H1 (cell line): ENCODE results near the gene HK1. TPM values are rescaled to one million over a fixed set of nuclear protein-coding genes. Genes with fewer than 3 reads are reported as not detected.

Experiments
- ATF2 ChIP-seq: IDR thresholded peaks from 2 replicates; pipeline ENCODE4 v1.6.1; 2012; ENCODE audit warnings: low read length, inconsistent platforms
- FOSL1 ChIP-seq: IDR thresholded peaks from 2 replicates; pipeline ENCODE4 v1.6.1; 2011; ENCODE audit warnings: mild to moderate bottlenecking, low read depth, low read length, moderate library complexity; ENCODE audit not compliant: insufficient read depth
- KDM1A ChIP-seq: fragments of 200-600, 300-600 bp; sonication (generic); IDR thresholded peaks from 2 replicates; pipeline ENCODE4 v1.7.1; 2016; ENCODE audit warnings: mild to moderate bottlenecking, low read length, borderline replicate concordance
- USF2 ChIP-seq: IDR thresholded peaks from 2 replicates; pipeline ENCODE4 v1.6.1; 2011; ENCODE audit warnings: low read length, improper control_type of control experiment
- polyA plus RNA-seq, 7 experiments: library from polyadenylated mRNA; depleted of rRNA in 3 of 7; stranded (reverse) in 5 of 7; unstranded in 2 of 7; fragments of >200 nt in 5 of 7; fragments of 200-250 nt in 2 of 7; gene quantifications; 1 replicate in 5 of 7; 2 replicates in 1 of 7; 4 replicates in 1 of 7; pipeline versions ENCODE4 v1.2.1 to v1.2.3, GENCODE V29; 2011 to 2013; ENCODE audit warnings: missing spikeins in 2 of 7, mixed read lengths in 2 of 7
- total RNA-seq: library from RNA; stranded (reverse); fragmentation: NEBNext Ultra II Directional; extraction: Animal tissue kit (Norgen Biotek cat#: 25700); gene quantifications from 2 replicates; pipeline ENCODE4 v1.2.1, GENCODE V29; 2021
- TF ChIP-seq, protein P1 (sequence below): fragments of 300-600 bp; sonication (generic); IDR thresholded peaks from 2 replicates; pipeline ENCODE4 v1.7.1; 2012; ENCODE audit warnings: low read length, moderate library complexity, mild to moderate bottlenecking, inconsistent platforms; ENCODE audit not compliant: insufficient replicate concordance

Gene HK1
- total and polyA plus RNA-seq, 2 of the 8 experiments (the other 6 are each of a cell fraction or from before 2014, with no cell fraction given), result 55.8 to 247 TPM

DNA sequence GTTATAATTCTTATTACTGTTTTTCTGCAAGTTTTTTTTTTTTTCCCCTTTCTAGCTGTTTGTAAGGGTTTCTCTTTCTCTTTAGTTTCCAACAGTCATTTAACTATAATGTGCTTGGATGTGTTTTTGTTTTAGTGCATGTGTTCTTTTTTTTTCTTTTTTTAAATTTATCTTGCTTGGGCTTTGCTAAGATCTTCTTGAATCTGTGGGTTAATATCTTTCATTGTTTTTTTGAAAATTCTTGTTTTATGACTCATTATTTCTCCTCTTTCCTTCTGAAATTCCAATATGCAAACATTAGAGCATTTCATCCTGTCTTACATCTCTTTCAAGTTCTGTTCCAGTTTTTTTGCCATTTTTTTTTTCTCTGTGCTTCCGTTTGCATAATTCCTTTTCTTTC, 5.7 kb upstream of the HK1 start (continued):
- TF ChIP-seq, protein P1, sequence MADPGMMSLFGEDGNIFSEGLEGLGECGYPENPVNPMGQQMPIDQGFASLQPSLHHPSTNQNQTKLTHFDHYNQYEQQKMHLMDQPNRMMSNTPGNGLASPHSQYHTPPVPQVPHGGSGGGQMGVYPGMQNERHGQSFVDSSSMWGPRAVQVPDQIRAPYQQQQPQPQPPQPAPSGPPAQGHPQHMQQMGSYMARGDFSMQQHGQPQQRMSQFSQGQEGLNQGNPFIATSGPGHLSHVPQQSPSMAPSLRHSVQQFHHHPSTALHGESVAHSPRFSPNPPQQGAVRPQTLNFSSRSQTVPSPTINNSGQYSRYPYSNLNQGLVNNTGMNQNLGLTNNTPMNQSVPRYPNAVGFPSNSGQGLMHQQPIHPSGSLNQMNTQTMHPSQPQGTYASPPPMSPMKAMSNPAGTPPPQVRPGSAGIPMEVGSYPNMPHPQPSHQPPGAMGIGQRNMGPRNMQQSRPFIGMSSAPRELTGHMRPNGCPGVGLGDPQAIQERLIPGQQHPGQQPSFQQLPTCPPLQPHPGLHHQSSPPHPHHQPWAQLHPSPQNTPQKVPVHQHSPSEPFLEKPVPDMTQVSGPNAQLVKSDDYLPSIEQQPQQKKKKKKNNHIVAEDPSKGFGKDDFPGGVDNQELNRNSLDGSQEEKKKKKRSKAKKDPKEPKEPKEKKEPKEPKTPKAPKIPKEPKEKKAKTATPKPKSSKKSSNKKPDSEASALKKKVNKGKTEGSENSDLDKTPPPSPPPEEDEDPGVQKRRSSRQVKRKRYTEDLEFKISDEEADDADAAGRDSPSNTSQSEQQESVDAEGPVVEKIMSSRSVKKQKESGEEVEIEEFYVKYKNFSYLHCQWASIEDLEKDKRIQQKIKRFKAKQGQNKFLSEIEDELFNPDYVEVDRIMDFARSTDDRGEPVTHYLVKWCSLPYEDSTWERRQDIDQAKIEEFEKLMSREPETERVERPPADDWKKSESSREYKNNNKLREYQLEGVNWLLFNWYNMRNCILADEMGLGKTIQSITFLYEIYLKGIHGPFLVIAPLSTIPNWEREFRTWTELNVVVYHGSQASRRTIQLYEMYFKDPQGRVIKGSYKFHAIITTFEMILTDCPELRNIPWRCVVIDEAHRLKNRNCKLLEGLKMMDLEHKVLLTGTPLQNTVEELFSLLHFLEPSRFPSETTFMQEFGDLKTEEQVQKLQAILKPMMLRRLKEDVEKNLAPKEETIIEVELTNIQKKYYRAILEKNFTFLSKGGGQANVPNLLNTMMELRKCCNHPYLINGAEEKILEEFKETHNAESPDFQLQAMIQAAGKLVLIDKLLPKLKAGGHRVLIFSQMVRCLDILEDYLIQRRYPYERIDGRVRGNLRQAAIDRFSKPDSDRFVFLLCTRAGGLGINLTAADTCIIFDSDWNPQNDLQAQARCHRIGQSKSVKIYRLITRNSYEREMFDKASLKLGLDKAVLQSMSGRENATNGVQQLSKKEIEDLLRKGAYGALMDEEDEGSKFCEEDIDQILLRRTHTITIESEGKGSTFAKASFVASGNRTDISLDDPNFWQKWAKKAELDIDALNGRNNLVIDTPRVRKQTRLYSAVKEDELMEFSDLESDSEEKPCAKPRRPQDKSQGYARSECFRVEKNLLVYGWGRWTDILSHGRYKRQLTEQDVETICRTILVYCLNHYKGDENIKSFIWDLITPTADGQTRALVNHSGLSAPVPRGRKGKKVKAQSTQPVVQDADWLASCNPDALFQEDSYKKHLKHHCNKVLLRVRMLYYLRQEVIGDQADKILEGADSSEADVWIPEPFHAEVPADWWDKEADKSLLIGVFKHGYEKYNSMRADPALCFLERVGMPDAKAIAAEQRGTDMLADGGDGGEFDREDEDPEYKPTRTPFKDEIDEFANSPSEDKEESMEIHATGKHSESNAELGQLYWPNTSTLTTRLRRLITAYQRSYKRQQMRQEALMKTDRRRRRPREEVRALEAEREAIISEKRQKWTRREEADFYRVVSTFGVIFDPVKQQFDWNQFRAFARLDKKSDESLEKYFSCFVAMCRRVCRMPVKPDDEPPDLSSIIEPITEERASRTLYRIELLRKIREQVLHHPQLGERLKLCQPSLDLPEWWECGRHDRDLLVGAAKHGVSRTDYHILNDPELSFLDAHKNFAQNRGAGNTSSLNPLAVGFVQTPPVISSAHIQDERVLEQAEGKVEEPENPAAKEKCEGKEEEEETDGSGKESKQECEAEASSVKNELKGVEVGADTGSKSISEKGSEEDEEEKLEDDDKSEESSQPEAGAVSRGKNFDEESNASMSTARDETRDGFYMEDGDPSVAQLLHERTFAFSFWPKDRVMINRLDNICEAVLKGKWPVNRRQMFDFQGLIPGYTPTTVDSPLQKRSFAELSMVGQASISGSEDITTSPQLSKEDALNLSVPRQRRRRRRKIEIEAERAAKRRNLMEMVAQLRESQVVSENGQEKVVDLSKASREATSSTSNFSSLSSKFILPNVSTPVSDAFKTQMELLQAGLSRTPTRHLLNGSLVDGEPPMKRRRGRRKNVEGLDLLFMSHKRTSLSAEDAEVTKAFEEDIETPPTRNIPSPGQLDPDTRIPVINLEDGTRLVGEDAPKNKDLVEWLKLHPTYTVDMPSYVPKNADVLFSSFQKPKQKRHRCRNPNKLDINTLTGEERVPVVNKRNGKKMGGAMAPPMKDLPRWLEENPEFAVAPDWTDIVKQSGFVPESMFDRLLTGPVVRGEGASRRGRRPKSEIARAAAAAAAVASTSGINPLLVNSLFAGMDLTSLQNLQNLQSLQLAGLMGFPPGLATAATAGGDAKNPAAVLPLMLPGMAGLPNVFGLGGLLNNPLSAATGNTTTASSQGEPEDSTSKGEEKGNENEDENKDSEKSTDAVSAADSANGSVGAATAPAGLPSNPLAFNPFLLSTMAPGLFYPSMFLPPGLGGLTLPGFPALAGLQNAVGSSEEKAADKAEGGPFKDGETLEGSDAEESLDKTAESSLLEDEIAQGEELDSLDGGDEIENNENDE, result no peak
- TF ChIP-seq KDM1A (no peak), FOSL1 (no peak), ATF2 (no peak), USF2 (no peak)
